ENCODE results near the gene ADCY2.

The ADCY2 gene

DNA sequence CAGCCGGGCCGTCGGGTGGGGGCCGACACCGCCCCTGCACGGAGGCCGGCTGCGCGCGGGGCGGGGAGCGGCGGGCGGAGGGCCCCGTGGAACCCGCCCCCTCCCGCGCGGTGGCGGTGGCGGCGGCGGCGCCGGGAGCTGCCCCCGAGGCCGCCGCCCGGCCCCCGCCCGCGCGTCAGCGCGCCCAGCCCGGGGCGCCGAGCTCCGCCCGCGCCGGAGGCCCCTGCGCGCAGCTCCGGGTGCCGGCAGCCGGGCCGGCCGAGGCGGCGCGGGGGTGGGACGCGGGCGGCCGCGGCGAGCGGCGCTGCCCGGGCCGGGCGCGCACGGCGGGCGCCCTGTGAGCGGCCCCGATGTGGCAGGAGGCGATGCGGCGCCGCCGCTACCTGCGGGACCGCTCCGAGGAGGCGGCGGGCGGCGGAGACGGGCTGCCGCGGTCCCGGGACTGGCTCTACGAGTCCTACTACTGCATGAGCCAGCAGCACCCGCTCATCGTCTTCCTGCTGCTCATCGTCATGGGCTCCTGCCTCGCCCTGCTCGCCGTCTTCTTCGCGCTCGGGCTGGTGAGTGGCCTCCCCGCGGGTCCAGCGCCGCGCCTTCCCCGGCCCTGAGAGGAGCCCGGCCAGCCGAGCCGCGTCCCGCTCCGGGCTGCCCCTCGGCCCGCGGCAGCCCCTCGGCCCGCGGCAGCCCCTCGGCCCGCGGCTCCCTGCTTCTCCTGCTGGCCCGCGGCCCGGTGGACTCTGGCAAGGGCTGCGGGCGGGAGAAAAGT is at the start of gene ADCY2:
TSS of gene ADCY2 (plus strand) at position 192 of the 766 bp plus-strand sequence. CDS start at position 351, 159 bp downstream.
- DNase-seq (ENCODE audit: low read depth) = no peak

DNA sequence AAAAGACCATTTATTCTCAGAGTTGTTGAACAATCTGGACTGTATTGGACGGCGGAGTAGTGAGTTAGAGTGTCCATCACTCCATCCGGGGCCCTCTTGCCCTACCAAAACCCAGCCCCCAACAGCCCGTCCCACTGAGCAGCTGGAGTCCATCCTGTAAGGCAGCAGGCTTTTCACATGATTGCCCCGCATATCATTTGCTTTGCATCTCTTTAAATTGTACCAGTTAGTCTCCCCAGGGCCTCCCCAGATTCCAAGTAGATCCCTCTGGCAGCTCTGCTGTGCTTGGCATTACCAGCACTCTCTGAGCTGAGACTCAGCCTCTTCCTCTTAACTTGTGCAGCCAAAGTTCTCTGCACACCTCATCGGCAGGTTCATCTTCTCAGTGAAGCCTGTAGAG is 48.6 kb upstream of the ADCY2 start:
- no peak for DNase-seq (ENCODE audit: low read depth)

DNA sequence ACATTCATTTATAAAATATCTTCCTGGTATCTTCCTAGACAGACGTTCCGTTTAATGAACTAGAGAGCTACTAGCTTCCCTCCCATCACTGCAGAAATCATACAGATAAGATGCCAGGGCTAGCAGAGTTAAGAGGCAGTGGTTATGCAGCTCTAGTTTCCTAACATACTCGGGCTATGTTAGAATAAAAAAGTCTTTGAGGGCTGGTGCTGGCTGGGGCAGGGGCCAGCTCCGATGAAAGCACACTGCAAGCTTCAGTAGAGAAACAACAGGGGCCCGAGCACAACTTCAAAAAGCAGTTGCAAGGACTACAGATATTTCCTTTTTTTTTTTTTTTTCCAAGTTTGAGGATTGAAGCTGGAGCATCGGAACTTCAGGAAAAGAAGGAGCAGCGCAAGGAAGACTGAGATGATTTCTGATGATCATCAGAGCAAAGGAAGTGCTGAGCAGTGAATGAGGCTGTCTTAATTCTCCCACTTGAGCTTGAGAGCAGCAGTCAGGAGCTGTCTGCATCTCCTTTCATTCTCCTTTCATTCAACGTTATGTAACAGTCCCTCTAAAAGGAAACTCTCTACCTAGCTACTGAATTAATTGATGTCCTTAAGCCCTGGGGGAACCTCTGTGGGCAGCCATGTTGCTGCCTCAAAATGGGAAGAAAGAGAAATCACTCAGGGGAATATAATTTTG is 47.6 kb upstream of the ADCY2 start:
- no peak for DNase-seq (ENCODE audit: low read depth)

DNA sequence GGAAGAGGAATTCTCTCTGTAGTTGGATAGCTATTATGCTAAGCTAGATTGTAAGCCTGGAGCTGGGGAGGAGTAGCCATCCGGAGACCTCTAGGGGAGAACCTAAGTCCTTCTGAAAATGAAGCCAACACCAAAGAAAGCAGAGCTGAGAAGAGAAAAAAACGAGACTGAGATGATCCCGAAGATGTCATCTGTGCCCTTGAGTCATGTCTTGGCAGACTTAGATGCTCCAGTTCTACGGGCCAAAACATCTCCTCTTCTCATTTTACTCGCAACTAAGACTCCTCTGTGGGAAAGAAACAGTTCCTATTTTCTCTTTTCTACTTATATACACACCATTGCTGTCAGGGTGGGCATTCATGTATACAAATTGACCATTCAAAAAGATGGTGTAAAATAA is 34.3 kb upstream of the ADCY2 start:
- no peak for DNase-seq (ENCODE audit: low read depth)

DNA sequence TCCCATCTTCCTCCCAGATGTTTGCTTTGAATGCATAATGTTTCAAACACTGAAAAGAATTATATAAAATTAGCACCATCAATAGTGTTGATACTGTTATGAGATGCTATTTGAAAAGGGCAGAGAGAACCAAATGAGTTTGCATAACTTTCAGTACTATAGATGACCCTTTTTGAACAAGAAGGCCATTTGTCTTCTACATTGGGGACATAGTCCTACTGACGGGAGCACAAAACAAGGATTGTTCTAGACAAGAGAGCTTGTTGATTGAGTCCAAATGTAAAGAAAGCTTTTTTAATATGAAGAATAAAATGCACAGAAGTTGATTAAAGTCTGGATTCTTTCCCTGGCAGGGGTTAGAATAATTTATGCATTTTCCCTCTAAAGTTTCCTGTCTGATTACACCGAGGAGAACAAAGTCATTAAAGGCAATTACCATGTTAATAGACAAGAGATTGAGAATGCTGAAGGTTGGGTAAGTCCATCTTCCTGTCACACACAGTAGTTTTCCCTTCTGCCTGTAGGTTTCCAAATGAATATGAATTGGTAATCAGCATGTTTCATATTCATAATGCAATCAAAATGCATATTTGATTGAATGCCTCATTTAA is 32.8 kb upstream of the ADCY2 start:
- DNase-seq (ENCODE audit: low read depth) = no peak

DNA sequence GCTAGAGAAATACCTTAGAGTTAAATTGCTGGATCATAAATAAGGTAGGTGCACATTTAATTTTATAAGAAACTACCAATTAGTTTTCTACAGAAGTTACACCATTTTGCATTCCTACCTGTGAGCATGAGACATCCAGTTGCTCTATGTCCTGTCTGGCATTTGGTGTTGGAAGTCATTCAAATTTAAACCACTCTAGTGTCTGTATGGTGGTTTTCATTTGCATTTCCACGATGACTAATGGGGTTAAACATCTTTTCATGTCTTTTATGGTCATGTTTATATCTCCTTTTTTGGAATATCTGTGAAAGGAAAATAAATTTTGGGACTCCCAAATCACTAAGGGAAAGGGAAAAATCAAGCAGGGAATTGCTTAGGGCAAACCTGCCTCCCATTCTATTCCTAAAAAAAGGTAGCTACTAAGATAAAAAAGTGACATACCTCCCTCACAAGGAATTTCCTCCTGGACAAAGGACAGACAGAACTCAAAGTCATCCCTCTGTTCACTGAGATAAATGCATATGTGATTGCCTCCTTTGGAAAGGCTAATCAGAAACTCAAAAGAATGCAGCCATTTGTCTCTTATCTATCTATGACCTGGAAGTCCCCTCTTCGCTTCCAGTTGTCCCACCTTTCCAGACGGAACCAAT is 31.6 kb upstream of the ADCY2 start:
- DNase-seq (ENCODE audit: low read depth) = no peak

DNA sequence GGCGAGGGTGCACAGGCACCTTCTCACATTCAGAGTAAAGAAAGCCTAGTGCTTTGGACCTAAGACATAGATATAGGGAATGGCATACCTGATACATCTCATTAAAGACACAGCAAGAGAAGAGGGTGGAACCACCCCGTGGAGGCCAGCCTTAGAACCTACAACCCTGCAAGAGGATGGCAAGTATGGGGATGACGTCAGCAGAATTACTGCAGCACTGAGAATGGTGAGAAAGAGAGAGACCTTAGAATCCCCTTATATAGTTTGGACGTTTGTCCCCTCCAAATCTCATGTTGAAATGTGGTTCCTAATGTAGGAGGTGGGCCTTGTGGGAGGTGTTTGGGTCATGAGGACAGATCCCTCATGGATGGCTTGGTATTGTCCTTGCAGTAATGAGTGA is 28.2 kb upstream of the ADCY2 start:
- no peak for DNase-seq (ENCODE audit: low read depth)

DNA sequence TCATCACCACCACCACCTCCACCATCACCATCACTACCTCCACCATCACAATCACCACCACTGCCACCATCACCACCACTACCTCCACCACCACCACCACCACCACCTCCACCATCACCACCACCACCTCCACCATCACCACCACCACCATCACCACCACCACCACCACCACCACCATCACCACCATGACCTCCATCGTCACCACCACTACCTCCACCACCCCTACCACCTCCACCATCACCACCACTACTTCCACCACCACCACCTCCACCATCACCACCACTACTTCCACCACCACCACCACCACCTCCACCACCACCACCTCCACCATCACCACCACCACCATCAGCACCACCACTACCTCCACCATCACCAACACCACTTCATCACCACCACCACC is 23.5 kb upstream of the ADCY2 start:
- DNase-seq (ENCODE audit: low read depth) = no peak

DNA sequence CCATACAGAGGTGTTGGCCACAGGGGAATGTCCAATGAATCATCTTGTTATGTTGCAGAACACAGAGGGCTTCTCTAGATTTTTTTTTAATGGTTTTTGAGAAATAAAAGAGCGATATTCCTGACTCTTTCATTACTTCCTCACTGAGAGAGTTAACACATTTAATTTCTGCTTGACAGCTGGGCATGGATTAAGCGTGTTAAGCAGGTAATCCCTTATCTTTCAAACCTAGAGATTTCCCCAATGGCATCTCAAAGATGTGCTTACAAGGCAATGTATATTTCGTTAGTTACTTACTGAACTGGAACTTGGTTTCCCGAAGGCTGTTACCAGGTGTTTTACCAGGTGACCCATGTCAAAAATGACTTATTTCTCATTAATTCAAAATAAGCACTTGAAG is 21.8 kb upstream of the ADCY2 start:
- no peak for DNase-seq (ENCODE audit: low read depth)

DNA sequence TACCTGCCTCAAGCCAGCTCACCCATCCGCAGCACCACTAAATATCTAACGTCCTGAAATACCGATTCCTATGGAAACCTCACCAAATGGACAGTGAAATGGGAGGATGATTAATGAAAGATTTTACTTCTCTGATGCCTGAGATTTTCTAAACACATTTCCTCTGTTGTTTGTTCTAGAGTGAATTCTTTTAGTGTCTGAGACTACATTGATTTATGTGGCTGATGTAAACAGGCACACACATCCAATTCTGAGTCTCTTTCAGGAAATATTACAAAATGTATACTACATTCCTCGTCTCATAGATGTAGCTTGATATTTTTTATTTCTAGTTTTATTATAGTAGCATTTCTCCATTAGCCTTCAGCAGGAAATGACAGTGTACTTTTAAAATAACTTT is 20.5 kb upstream of the ADCY2 start:
- no peak for DNase-seq (ENCODE audit: low read depth)

DNA sequence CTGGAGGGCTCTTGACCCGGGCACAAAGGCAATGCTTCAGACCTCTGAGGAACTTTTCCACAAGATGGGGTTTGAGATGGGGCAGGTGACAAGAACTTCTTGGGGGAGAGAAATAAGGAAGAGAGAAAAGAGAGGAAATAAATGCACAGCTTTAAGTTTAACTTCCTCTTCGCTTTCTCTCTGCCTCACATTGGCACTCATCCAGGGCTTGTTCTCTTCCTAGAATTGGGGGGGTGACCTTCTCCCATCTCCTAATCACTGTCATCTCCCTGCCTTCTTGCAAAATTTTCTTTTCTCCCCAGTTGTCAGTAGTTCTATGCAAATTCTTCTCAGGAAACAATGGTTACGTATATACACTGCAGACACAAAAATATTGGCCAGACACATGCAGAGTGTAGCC is 19.1 kb upstream of the ADCY2 start:
- no peak for DNase-seq (ENCODE audit: low read depth)

DNA sequence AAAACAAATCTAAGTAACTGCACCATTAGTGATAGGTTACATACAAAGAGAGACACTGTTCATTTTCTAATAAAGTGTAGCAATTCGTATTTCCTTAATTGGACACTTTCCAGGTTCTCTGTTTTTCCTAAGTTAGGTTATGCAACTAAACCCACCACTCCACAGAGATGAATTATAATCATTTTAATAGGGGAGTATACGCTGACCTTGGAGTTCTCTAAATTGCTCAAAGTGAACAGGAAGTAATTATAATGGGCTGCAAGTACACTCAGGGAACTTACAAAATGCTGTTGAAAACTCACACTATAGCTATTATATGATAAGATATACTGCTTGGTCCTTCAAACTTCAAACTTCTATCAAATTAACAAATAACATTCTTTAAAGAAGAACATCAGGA is 18.2 kb upstream of the ADCY2 start:
- no peak for DNase-seq (ENCODE audit: low read depth)

DNA sequence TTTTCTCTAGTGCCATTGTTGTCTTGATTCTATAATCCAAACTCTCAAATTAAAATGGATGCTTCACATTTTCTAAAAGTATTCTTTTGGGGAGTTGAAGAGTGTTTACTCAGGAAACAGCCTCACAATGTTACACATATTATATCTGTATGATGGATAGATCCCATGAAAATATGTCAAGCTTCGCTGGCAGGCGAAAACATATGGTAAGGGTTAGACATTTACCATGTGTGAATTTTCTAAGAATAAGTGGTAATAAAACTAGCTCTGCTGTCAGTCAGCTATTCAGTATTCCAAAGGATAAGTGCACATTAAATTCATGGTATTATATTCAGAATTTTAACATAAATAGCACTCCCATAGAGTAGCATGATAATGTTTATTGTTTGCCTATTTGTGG is 13.3 kb upstream of the ADCY2 start:
- no peak for DNase-seq (ENCODE audit: low read depth)

DNA sequence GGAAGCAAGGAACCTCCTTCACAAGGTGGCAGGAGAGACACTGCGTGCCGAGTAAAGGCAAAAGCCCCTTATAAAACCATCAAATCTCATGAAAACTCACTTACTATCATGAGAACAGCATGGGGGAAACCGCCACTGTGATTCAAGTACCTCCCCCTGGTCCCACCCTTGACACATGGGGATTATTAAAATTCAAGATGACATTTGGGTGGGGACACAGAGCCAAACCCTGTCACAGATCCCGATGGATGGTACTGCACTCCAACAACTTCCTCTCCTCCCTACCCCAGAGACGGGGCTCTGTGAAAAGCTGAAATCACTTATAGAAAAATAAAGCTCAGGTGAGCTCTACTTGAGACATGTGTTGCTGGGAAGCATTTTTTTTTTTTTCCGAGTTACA is 10.3 kb upstream of the ADCY2 start:
- DNase-seq (ENCODE audit: low read depth) = no peak

DNA sequence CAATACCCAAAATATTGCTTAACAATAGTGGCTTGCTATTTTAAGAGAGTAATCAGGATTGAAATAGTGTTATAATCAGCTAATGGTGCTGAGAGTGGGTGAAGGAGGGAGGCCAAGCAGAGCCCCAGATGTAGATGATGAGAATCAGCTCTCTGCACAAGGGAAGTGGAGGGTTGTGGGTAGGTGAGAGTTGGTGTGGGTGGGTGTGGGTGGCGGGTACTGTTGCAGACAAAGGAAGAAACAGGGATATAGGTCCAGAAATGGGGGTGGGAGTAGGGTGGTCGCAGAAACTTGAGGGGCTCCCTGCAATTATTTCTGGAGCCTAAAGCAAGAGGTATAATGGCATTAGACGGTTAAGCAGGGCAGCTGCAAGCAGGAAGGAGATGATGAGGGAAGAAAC is 7.4 kb upstream of the ADCY2 start:
- no peak for DNase-seq (ENCODE audit: low read depth)

DNA sequence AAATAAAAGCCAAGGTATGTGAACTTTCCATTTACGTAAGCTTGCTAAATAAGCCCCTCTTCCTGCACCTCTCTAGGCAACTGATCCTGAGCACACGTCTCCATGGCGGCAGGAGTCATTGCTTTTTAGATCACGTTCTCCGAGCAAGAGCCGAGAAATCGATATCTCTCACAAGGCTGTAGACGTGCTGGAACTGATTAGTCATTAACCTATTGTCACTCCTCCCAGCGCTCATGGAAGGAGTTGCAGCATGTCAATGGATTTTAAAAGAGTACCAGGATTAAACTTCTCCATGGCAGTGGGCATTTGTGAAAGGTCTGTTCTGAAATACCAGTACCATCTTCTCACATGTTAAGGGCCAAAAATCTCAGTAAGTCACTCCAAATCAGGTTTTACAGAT is 4.7 kb upstream of the ADCY2 start:
- no peak for DNase-seq (ENCODE audit: low read depth)

DNA sequence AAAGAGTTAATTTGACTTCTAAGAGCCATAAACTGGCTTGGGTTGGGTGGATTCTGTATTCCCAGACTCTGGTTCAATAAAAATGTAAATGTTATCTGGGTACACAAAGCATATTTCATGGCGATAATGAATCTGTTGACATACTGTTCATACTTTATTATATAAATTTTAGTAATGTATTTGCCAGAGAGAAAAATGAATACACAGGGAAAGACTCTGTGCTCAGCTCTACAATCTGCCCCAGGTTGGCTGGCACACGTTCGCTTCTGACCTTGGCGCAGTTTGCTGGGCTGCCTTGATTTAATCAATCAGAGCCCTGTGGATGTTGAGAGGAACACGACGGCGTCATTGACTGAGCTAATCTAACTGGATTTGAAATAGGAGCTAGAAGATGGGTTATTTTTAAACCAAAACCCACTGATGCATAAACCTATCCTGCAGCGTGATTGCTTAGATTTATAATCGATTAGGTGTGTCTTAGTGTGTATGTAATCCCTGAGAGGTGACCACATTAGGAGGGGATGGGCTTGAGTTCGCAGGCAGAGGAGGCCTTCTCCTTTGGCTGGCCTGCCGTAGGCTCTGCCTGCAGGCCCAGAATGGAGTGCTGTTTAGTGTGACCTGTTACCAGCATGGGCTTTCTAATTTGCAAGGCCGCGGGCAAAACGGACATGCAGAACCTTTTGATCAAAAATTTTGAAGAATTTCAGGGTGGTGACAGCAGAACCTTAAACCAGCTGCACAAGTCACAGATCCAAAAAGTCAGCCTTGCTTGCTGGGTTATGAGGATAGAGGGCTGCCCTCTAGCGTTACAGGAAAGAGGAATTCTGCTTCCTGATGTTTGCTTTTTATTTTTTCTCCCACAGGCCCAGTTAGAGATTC is 3.9 kb upstream of the ADCY2 start:
- peak; percentile 22 for DNase-seq (ENCODE audit: low read depth)

DNA sequence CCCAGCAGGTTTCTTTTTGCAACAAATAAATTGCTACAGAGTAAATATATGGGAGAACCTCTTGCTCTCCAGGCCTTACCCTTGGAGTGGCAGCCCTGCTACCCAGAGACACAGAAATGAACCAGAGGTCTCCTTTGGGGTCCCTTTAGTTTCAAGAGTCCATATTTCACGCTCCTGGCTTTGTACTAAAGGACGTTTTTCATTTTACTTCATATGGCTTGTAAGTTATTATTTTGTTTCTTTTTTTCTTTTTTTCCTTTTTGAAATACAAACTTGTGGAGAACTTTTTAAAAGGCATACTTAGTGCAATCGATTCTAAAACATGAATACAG is 3.3 kb upstream of the ADCY2 start:
- DNase-seq (ENCODE audit: low read depth) = no peak

DNA sequence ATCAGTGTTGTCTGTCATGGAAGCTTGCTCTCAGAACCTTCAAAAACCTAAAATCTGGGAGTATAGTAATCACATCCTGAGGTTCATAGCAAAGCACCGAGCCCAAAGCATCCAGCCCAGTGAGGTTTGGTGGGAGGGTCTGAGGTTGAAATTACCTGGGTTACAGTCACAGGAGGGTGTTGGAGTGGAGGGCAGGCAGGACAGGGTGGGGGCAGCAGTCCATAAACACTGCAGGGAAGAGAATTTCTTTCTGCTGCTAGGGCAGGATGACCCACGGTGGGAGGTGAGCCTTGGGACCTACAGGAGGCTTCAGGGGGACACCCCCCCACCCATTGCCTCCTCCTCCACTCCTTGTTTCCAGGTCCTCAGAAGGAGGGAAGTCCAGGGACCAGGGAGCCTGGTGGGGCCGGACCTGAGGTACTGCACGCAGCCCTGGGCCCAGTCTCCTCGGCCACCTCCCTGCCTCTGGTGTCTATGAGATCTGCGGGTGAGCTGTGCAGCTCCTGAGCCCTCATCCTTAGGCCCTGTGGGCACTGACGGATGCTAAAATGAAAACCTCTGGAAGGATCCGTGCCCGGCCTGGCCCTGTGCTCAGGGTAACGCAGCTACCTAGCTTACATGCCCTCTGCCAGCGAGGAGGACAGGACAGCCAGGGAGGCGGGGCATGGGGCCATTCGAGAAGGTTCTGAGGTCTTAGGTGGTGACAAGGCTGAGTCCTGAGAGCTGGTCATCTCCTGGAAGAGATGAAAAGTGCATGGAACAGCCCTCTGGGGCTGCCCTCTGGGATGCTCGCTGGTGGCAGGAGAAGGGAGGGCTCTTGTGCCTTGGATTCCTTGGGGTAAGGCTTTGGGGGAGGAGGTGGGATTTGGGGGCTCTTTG is 1.8 kb upstream of the ADCY2 start:
- no peak for DNase-seq (ENCODE audit: low read depth)

DNA sequence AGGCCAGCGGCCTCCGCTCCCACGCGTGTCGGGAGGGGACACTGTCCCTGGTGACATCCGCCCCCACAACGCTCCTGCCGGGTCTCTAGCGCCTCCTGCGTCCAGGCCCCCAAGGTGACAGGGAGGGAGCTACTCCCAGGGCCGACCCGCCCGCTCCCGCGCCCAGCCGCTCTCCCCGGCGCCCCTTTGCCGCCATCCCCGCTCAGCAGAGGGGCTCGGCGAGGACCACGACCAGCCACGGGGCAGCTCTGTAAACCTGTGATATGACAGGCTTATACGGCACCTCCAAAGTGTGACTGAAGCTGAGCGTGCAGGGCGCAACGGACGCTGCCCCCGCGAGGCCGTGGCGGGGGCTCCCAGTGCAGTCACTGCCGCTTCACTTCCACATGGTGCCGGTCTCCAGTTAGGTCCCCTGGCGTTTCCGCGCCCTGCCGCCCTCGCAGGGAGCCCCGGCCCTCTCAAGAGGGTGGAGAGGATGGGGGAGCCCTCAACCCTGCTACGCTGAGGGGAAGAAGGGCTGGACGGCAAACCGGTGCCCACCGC is 978 bp upstream of the ADCY2 start:
- DNase-seq (ENCODE audit: low read depth) = no peak

DNA sequence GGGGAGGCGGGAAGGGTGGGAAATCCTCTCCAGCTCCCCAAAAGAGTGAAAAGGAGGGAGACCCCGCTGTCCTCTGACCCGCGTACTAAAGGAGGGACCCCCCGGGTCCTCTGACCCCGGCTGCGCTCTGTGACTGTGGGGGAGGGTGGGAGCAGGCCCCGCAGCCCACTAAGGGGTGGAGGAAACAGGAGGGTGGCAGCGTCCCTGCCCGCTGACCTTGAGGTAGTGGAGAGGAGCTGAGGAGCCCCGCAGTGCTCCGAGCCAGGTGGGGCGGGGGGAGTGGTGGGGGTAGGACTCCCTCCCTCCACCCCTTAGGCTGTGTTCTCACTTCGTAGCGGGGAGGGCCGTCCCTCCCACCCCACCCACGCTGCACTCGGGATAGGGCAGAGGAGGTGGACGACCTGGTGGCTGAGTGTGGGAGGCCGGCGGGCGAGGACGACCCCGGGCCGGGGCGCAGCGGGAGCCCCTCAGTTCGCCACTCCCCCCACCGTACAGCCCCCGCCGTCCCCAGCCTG is 449 bp upstream of the ADCY2 start:
- no peak for DNase-seq (ENCODE audit: low read depth)

Data from stromal cell of bone marrow (primary cell).